H1 (cell line): ENCODE data around the gene PPM1F. TPM values are rescaled to one million over a fixed set of nuclear protein-coding genes. Genes with fewer than 3 reads are reported as not detected.

Experiments used
- CTCF ChIA-PET: fragments of 300-600 bp; sonication (Branson Sonifier 250); formaldehyde crosslinking; loops from one replicate; lab custom pipeline; 2021; ENCODE audit not compliant: partially characterized antibody; lab: Charles Lee
- POLR2A ChIA-PET: fragments of 300-600 bp; sonication (Branson Sonifier 250); formaldehyde crosslinking; loops from one replicate; lab custom pipeline; 2021; ENCODE audit warnings: inconsistent platforms; ENCODE audit not compliant: partially characterized antibody; lab: Charles Lee
- DNase-seq, 2 experiments: peaks; one replicate each; pipeline versions ENCODE4 v3.0.0 to v3.0.0-alpha.2; 2010 to 2022; ENCODE audit warnings: low spot score in 2 of 2, low read depth in 1 of 2, mixed read lengths in 1 of 2
- FAIRE-seq: peaks from 2 replicates; lab custom pipeline; 2011; peaks lifted over from hg19 to GRCh38; lab: Jason Lieb, UNC
- H2AFZ ChIP-seq: 2 replicates; pipeline ENCODE4 v1.8.1; 2012; ENCODE audit warnings: low read length, inconsistent platforms
- H2AK5ac ChIP-seq: 2 replicates; pipeline ENCODE4 v1.6.1; 2013; ENCODE audit warnings: low read depth, low read length
- H2BK120ac ChIP-seq: replicated peaks from 2 replicates; pipeline ENCODE3; 2013; ENCODE audit warnings: low read depth, low read length, inconsistent platforms
- H2BK12ac ChIP-seq: 2 replicates; pipeline ENCODE4 v1.6.1; 2013; ENCODE audit warnings: low read depth, low read length
- H2BK15ac ChIP-seq: 2 replicates; pipeline ENCODE4 v1.6.1; 2013; ENCODE audit warnings: low read length
- H2BK20ac ChIP-seq: 2 replicates; pipeline ENCODE4 v1.6.1; 2013; ENCODE audit warnings: low read length
- H2BK5ac ChIP-seq: 2 replicates; pipeline ENCODE4 v1.6.1; 2013; ENCODE audit warnings: low read depth, low read length
- H3K14ac ChIP-seq: 2 replicates; pipeline ENCODE4 v1.6.1; 2013; ENCODE audit warnings: inconsistent platforms; ENCODE audit not compliant: insufficient read length
- H3K18ac ChIP-seq: 2 replicates; pipeline ENCODE4 v1.6.1; 2013; ENCODE audit warnings: low read length; ENCODE audit errors: extremely low read depth
- H3K23ac ChIP-seq: 2 replicates; pipeline ENCODE4 v1.6.1; 2013; ENCODE audit warnings: inconsistent platforms; ENCODE audit not compliant: insufficient read length
- H3K23me2 ChIP-seq: 2 replicates; pipeline ENCODE4 v1.6.1; 2013; ENCODE audit warnings: low read depth, low read length
- H3K27ac ChIP-seq: 2 replicates; pipeline ENCODE4 v1.6.1; 2011; ENCODE audit warnings: low read depth, low read length, inconsistent platforms
- H3K27me3 ChIP-seq, 4 experiments: replicated peaks in 1 of 4; 1 replicate in 1 of 4; 2 replicates in 3 of 4; pipeline versions ENCODE4 v1.6.1 to v1.8.1; 2011 to 2013; ENCODE audit warnings: low read length in 3 of 4, mild to moderate bottlenecking in 3 of 4, inconsistent platforms in 2 of 4, mixed read lengths in 2 of 4, moderate library complexity in 1 of 4; ENCODE audit not compliant: control insufficient read depth in 3 of 4, insufficient read depth in 3 of 4; ENCODE audit errors: extremely low read depth in 1 of 4
- H3K36me3 ChIP-seq, 4 experiments: 2 replicates each; pipeline versions ENCODE4 v1.6.1 to v1.8.1; 2011 to 2013; ENCODE audit warnings: mild to moderate bottlenecking in 4 of 4, low read length in 3 of 4, moderate library complexity in 2 of 4, control low read depth in 1 of 4, inconsistent platforms in 1 of 4; ENCODE audit not compliant: insufficient read depth in 4 of 4, control insufficient read depth in 2 of 4
- H3K4ac ChIP-seq: replicated peaks from 2 replicates; pipeline ENCODE3; 2013; ENCODE audit warnings: low read length, low read depth, mixed read lengths, inconsistent platforms; ENCODE audit not compliant: insufficient read length
- H3K4me1 ChIP-seq, 4 experiments: replicated peaks in 1 of 4; 1 replicate in 1 of 4; 2 replicates in 3 of 4; pipeline versions ENCODE4 v1.6.1 to v1.8.1; 2011 to 2013; ENCODE audit warnings: low read length in 3 of 4, inconsistent platforms in 2 of 4, mixed read lengths in 1 of 4; ENCODE audit not compliant: insufficient read depth in 4 of 4, control insufficient read depth in 3 of 4
- H3K4me2 ChIP-seq, 2 experiments: 2 replicates each; pipeline versions ENCODE4 v1.6.1 to v1.8.1; 2011 to 2013; ENCODE audit warnings: low read depth in 2 of 2, low read length in 2 of 2, control low read depth in 1 of 2, inconsistent platforms in 1 of 2, mild to moderate bottlenecking in 1 of 2; ENCODE audit not compliant: insufficient read depth in 1 of 2
- H3K4me3 ChIP-seq, 4 experiments: fragments of 200-600, 300-600 bp in 1 of 4; sonication (generic), shearing (Covaris generic), sonication (Bioruptor Twin) in 1 of 4; 2 replicates each; pipeline versions ENCODE4 v1.5.1 to v1.8.1; 2011 to 2016; ENCODE audit warnings: low read length in 4 of 4, low read depth in 3 of 4, control low read depth in 2 of 4, inconsistent platforms in 2 of 4, mild to moderate bottlenecking in 2 of 4, mixed read lengths in 1 of 4, moderate library complexity in 1 of 4; ENCODE audit not compliant: insufficient read depth in 2 of 4; ENCODE audit errors: extremely low read depth in 1 of 4
- H3K56ac ChIP-seq: replicated peaks from 2 replicates; pipeline ENCODE3; 2013; ENCODE audit warnings: low read depth, mild to moderate bottlenecking, mixed read lengths, low read length, inconsistent platforms; ENCODE audit not compliant: insufficient read length
- H3K79me1 ChIP-seq: 2 replicates; pipeline ENCODE4 v1.6.1; 2013; ENCODE audit warnings: low read depth, low read length, control low read depth
- H3K79me2 ChIP-seq, 2 experiments: 2 replicates each; pipeline versions ENCODE4 v1.6.1 to v1.8.1; 2012 to 2013; ENCODE audit warnings: low read length in 2 of 2, mild to moderate bottlenecking in 2 of 2, inconsistent platforms in 1 of 2; ENCODE audit not compliant: insufficient read depth in 2 of 2, control insufficient read depth in 1 of 2
- H3K9ac ChIP-seq, 4 experiments: replicated peaks in 1 of 4; 1 replicate in 1 of 4; 2 replicates in 3 of 4; pipeline versions ENCODE4 v1.6.1 to v1.8.1; 2011 to 2013; ENCODE audit warnings: low read depth in 3 of 4, low read length in 3 of 4, control low read depth in 2 of 4, mild to moderate bottlenecking in 2 of 4, moderate library complexity in 2 of 4, inconsistent platforms in 1 of 4; ENCODE audit errors: extremely low read depth in 1 of 4
- H3K9me3 ChIP-seq, 2 experiments: 2 replicates each; pipeline versions ENCODE4 v1.6.1 to v1.8.1; 2012 to 2013; ENCODE audit warnings: mild to moderate bottlenecking in 2 of 2, moderate library complexity in 2 of 2, control low read depth in 1 of 2, inconsistent platforms in 1 of 2, low read depth in 1 of 2, low read length in 1 of 2, mixed read lengths in 1 of 2; ENCODE audit not compliant: insufficient read depth in 2 of 2
- H4K20me1 ChIP-seq, 2 experiments: replicated peaks in 1 of 2; 2 replicates each; pipeline versions ENCODE3 to v1.8.1; 2011 to 2013; ENCODE audit warnings: inconsistent platforms in 2 of 2, low read length in 2 of 2, mild to moderate bottlenecking in 1 of 2; ENCODE audit not compliant: insufficient read depth in 2 of 2, control insufficient read depth in 1 of 2
- H4K5ac ChIP-seq: 2 replicates; pipeline ENCODE4 v1.6.1; 2013; ENCODE audit warnings: low read length, low read depth, mixed read lengths, inconsistent platforms; ENCODE audit not compliant: insufficient read length
- H4K8ac ChIP-seq: 2 replicates; pipeline ENCODE4 v1.8.0; 2013; ENCODE audit warnings: mild to moderate bottlenecking, moderate library complexity, low read length, inconsistent platforms; ENCODE audit not compliant: insufficient read depth; ENCODE audit errors: extremely low read depth
- H4K91ac ChIP-seq: replicated peaks from 2 replicates; pipeline ENCODE3; 2013; ENCODE audit warnings: low read length, mixed read lengths, inconsistent platforms; ENCODE audit not compliant: insufficient read length
- CHD2 ChIP-seq: IDR thresholded peaks from 2 replicates; pipeline ENCODE4 v1.6.1; 2012; ENCODE audit warnings: low read length, improper control_type of control experiment
- FOSL1 ChIP-seq: IDR thresholded peaks from 2 replicates; pipeline ENCODE4 v1.6.1; 2011; ENCODE audit warnings: mild to moderate bottlenecking, low read depth, low read length, moderate library complexity; ENCODE audit not compliant: insufficient read depth
- GTF2F1 ChIP-seq: IDR thresholded peaks from 2 replicates; pipeline ENCODE4 v1.6.1; 2012; ENCODE audit warnings: low read depth, low read length, improper control_type of control experiment, borderline replicate concordance
- JUN ChIP-seq: IDR thresholded peaks from 2 replicates; pipeline ENCODE4 v1.6.1; 2011; ENCODE audit warnings: low read depth, mild to moderate bottlenecking, improper control_type of control experiment, low read length
- JUND ChIP-seq: IDR thresholded peaks from 2 replicates; pipeline ENCODE4 v1.6.1; 2011; ENCODE audit warnings: mild to moderate bottlenecking, improper control_type of control experiment, low read length
- MAFK ChIP-seq: IDR thresholded peaks from 2 replicates; pipeline ENCODE4 v1.6.1; 2012; ENCODE audit warnings: low read depth, mild to moderate bottlenecking, improper control_type of control experiment, low read length
- RBBP5 ChIP-seq: IDR thresholded peaks from 2 replicates; pipeline ENCODE4 v1.7.1; 2012; ENCODE audit warnings: low read depth, mild to moderate bottlenecking, inconsistent platforms, low read length, moderate library complexity, borderline replicate concordance
- SP2 ChIP-seq: IDR thresholded peaks from 2 replicates; pipeline ENCODE4 v1.6.1; 2012; ENCODE audit warnings: mild to moderate bottlenecking, low read length, inconsistent platforms
- WGBS, 2 experiments: shearing (Covaris generic) in 1 of 2; methylation state at CpG; one replicate each; pipeline versions ENCODE4 v1.1.6 to v1.1.7; 2013 to 2015; ENCODE audit warnings: low lambda C conversion rate in 2 of 2, mixed read lengths in 2 of 2, inconsistent platforms in 1 of 2, low coverage in 1 of 2, missing lambda C conversion rate in 1 of 2; ENCODE audit not compliant: insufficient replicate concordance in 2 of 2, insufficient coverage in 1 of 2, insufficient read length in 1 of 2; ENCODE audit errors: extremely low coverage in 1 of 2, missing lambda C conversion rate in 1 of 2; 5-methylcytosine and 5-hydroxymethylcytosine counted together
- polyA plus RNA-seq, 7 experiments: library from polyadenylated mRNA; depleted of rRNA in 3 of 7; stranded (reverse) in 5 of 7; unstranded in 2 of 7; fragments of >200 nt in 5 of 7; fragments of 200-250 nt in 2 of 7; gene quantifications; 1 replicate in 5 of 7; 2 replicates in 1 of 7; 4 replicates in 1 of 7; pipeline versions ENCODE4 v1.2.1 to v1.2.3, GENCODE V29; 2011 to 2013; ENCODE audit warnings: missing spikeins in 2 of 7, mixed read lengths in 2 of 7
- total RNA-seq: library from RNA; stranded (reverse); fragmentation: NEBNext Ultra II Directional; extraction: Animal tissue kit (Norgen Biotek cat#: 25700); gene quantifications from 2 replicates; pipeline ENCODE4 v1.2.1, GENCODE V29; 2021
- TF ChIP-seq, protein P1 (sequence below): IDR thresholded peaks from 2 replicates; pipeline ENCODE4 v1.6.1; 2011; ENCODE audit warnings: low read length, improper control_type of control experiment
- TF ChIP-seq, protein P2 (sequence below), 3 experiments: IDR thresholded peaks; 1 replicate in 2 of 3; 2 replicates in 1 of 3; pipeline versions ENCODE4 v1.5.1 to v1.6.1; 2011; ENCODE audit warnings: low read length in 3 of 3, mild to moderate bottlenecking in 3 of 3, inconsistent platforms in 2 of 3, low read depth in 1 of 3, moderate library complexity in 1 of 3; ENCODE audit not compliant: insufficient read depth in 1 of 3; ENCODE audit errors: control extremely low read depth in 1 of 3

PPM1F gene
- total and polyA plus RNA-seq, 2 of the 8 experiments (the other 6 are each of a cell fraction or from before 2014, with no cell fraction given) = 12.4 to 22.8 TPM

DNA sequence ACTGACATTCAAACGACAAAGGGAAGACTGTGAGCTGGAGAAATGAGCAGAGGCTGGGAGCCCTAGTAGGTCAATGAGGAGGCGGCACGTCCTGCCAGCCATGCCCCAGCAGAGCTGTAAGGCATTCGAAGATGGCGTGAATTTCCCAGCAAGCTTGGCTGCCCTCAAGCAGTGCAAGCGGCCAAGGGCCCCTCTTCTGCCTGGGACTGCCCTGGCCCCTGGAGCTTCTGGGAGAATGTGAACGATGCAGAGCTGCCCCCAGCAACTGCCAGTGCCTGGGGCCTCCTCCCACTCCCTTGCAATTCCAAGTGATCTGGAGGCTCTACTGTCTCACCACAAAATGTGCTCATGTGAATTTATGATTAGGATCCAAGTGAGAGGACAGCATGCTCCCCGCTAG, 4.3 kb downstream of the PPM1F start:
- Histone ChIP-seq H4K8ac (no peak overlapping the region), H3K9ac (no peak overlapping the region), H4K20me1 (peaks cover 2 to 11% of the 10 kb centered on the region in 2 experiments), H2AFZ (no peak overlapping the region), H3K79me2 (no peaks in the 10 kb centered on the region), H3K14ac (no peak overlapping the region), H2BK12ac (0 out of 2 replicates have a peak overlapping the region, but pooled peaks have one; percentile 17), H3K4me1 (peaks cover 0 to 13% (median 8%) of the 10 kb centered on the region in 4 experiments; a peak in 5 of 7 replicates), H3K79me1 (no peaks in the 10 kb centered on the region; the same call in 1 of the 2 replicates), H3K4me2 (no peak overlapping the region), H4K5ac (no peak overlapping the region), H2AK5ac (no peak overlapping the region), H3K18ac (no peak overlapping the region), H3K4ac (no peak overlapping the region), H3K9me3 (no peaks in the 10 kb centered on the region), H2BK20ac (no peak overlapping the region), H3K23ac (no peak overlapping the region), H3K27me3 (peaks cover 0 to 17% (median 5%) of the 10 kb centered on the region in 4 experiments; a peak in 4 of 7 replicates), H3K56ac (no peak overlapping the region), H3K27ac (no peak overlapping the region), H2BK120ac (no peak overlapping the region), H2BK15ac (no peak overlapping the region), H4K91ac (no peak overlapping the region), H3K4me3 (no peak overlapping the region), H3K23me2 (no peaks in the 10 kb centered on the region; the same call in 1 of the 2 replicates), H2BK5ac (no peak overlapping the region), H3K36me3 (no peaks in the 10 kb centered on the region)
- ChIA-PET POLR2A (interaction anchor here (1.4 kb wide), 2 partner anchors 18 to 33 kb away, joined by 3 read pairs; no protein-coding TSS in a partner anchor), CTCF (interaction anchor here (0.8 to 8.0 kb wide), 5 partner anchors 10 to 907 kb away, joined by 4 to 60 read pairs (median 5); no protein-coding TSS in a partner anchor)
- FAIRE-seq (no peak), DNase-seq (no peak)
- WGBS, 2 experiments = 93% methylated on average over 5 of the region's 8 CpGs; no CpG with 5 or more reads in 1 of the 2 experiments
- TF ChIP-seq, protein P1, sequence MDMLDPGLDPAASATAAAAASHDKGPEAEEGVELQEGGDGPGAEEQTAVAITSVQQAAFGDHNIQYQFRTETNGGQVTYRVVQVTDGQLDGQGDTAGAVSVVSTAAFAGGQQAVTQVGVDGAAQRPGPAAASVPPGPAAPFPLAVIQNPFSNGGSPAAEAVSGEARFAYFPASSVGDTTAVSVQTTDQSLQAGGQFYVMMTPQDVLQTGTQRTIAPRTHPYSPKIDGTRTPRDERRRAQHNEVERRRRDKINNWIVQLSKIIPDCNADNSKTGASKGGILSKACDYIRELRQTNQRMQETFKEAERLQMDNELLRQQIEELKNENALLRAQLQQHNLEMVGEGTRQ = no peak
- TF ChIP-seq CHD2 (no peak), FOSL1 (no peak), JUND (no peak), JUN (no peak), SP2 (no peak), MAFK (no peak), RBBP5 (no peak), GTF2F1 (no peak)
- TF ChIP-seq, protein P2, sequence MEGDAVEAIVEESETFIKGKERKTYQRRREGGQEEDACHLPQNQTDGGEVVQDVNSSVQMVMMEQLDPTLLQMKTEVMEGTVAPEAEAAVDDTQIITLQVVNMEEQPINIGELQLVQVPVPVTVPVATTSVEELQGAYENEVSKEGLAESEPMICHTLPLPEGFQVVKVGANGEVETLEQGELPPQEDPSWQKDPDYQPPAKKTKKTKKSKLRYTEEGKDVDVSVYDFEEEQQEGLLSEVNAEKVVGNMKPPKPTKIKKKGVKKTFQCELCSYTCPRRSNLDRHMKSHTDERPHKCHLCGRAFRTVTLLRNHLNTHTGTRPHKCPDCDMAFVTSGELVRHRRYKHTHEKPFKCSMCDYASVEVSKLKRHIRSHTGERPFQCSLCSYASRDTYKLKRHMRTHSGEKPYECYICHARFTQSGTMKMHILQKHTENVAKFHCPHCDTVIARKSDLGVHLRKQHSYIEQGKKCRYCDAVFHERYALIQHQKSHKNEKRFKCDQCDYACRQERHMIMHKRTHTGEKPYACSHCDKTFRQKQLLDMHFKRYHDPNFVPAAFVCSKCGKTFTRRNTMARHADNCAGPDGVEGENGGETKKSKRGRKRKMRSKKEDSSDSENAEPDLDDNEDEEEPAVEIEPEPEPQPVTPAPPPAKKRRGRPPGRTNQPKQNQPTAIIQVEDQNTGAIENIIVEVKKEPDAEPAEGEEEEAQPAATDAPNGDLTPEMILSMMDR (IDR thresholded peaks at IDR 0.05; ENCODE audit: control extremely low read depth in 1 of 3, insufficient read depth in 1 of 3, low read depth in 1 of 3, low read length in 3 of 3) = no peak
